Left renal pelvis (tissue), 4 donors: ENCODE measurements around the gene ZNF724. TPM values are rescaled to one million over a fixed set of nuclear protein-coding genes. Genes with fewer than 3 reads are reported as not detected.
"Not testable (repeated sequence)": the region's sequence is repeated elsewhere in the genome, so short reads cannot be mapped to it uniquely, and the experiment has no call there.

Experiments used
- DNase-seq, 4 donors: peaks; one replicate each; pipeline ENCODE4 v3.0.0-alpha.2; 2013; ENCODE audit warnings: low read depth in 4 of 4, low spot score in 3 of 4
- polyA plus RNA-seq, 4 donors: library from polyadenylated mRNA; unstranded; fragments of 120-200 nt; gene quantifications; one replicate each; pipeline ENCODE4 v1.2.1, GENCODE V29; 2013; ENCODE audit not compliant: insufficient read length in 4 of 4

The ZNF724 gene
- 1 to 10 TPM; 3.3 to 5.9 (median 4.8) TPM for polyA plus RNA-seq

DNA sequence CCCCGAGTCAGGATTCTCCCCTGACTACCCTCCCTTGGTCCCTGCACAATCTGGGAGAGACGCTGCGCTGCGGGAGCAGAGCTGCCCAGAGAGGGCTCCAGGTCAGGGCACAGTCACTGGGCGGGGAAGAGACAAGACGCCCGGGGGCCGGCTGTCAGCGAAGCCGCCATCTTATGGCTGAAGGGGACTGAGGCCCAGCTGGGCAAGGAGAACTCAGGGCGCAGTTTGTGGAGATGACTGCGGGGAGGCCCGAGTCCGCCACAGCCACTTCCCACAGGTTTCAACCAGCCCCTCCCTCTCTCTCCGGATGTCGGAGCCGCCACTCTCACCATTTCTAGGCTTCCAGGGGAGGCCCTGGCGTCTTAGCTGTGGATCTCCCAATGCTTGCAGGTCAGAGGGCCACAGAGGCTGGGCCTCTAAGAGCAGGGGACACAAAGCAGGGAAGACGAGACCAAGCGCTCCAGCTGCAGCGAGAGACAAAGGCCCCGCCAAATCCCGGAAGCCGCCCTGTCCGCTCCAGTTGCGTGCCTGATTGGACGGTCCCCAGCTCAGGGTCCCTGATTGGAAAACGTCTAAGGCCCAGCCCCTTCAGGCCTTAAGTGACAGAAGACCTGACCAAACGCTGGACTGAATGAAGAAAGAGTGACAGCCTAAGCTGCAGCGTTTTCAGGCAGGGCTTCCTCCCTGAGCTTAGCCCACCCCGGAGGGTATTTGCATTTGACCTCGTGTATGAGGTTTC is at the start of gene ZNF724:
Gene ZNF724 (minus strand): TSS at position 484 of the 739 bp plus-strand sequence. CDS start 152 bp downstream, at position 332.
- DNase-seq: peak; percentile 86 to 96 (median 90)

DNA sequence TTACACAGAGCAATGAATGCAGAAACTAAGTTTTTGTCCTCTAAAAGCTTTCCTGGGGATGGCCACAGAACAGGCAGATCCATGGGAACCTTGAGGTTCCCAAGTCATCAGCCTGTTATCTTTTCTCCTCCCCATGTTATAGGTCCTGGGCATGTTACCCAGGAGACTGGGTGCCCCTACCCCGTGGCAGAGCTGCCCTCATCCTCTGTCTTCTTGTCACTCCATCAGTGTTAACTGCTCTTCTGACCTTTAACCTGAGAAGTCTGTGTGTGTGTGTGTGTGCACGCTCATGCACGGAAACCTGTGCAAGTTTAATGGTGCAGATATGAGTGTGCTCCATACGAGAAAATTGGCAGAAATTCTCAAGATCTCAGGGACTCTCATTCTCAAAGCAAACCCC is 43.9 kb upstream of the ZNF724 start:
- no peak for DNase-seq

DNA sequence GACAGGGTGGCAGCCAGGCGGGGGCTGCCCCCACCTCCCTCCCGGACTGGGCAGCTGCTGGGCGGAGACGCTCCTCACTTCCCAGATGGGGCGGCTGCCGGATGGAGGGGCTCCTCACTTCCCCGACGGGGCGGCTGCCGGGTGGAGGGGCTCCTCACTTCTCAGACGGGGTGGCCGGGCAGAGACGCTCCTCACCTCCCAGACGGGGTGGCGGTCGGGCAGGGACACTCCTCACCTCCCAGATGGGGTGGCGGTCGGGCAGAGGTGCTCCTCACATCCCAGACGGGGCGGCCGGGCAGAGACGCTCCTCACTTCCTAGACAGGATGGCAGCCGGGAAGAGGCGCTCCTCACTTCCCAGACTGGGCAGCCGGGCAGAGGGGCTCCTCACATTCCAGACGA is 39.8 kb upstream of the ZNF724 start:
- DNase-seq: not testable (repeated sequence)

DNA sequence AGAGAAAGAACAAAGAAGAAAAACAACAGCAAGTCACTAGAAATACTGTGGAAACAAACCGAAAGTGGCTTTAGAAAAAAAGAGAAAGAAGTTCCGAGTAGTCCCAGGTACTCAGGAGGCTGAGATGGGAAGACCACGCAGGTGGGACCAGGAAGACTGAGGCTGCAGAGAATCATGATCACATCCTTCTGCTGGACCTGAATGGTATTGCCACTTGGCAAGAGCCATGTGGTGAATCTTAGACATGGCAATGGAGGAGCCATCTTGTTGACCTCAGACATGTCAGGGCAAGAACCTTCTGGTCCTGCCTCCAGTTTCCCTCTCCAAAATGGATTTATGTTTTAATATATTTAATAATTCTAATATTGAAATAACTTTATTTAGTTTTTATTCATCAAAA is 37.4 kb upstream of the ZNF724 start:
- DNase-seq: no peak

DNA sequence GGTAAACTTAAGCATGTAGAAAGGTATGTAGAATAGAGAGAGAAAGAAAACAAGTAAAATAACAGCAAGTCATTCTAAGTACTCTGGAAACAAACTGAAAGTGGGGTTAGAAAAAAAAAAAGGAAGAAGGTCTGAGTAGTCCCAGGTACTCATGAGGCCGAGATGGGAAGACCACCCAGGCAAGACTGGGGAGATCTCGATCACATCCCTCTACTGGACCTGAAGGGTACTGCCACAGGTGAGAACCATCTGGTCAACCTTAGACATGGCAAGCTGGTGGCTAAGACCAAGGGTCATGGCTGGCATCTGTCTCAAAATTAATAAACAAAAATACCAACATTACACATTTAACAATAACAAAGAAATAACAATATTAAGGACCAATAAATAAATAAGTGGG is 36.3 kb upstream of the ZNF724 start:
- DNase-seq: no peak

DNA sequence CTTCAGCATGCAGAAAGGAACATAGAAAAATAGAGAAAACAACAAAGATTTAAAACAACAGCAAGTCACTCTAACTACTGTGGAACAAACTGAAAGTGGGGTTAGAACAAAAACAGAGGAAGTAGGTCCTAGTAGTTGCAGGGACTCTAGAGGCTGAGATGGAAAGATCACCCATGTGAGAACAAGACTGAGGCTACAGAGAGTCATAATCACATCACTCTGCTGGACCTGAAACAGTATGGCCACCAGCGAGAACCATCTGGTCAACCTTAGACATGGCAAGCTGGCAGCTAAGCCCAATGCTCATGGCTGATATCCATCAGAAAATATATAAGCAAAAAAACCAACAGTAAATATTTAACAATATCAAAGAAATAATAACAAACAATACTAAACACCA is 35.8 kb upstream of the ZNF724 start:
- DNase-seq: no peak

DNA sequence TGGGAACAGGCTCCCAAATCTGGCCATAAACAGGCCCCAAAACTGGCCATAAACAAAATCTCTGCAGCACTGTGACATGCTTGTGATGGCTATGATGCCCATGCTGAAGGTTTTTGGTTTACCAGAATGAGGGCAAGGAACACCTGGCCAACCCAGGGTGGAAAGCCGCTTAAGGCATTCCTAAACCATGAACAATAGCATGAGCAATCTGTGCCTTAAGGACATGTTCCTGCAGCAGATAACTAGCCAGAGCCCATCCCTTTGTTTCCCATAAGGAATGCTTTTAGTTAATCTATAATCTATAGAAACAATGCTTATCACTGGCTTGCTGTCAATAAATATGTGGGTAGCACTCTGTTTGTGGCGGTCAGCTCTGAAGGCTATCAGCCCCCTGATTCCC is 35.1 kb upstream of the ZNF724 start:
- not testable (repeated sequence) for DNase-seq

DNA sequence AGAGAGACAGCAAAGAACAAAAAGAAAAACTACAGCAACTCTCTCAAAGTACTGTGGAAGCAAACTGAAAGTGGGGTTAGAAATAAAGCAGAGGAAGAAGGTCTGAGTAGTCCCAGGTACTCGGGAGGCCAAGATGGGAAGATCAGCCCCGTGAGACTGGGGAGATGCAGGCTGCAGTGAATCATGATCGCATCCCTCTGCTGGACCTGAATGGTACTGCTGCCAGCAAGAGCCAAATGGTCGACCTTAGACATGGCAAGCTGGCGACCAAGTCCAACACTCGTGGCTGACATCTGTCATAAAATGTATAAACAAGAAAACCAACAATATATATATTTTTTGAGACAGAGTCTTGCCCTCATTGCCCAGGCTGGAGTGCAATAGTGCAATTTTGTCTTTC is 33.7 kb upstream of the ZNF724 start:
- no peak for DNase-seq

DNA sequence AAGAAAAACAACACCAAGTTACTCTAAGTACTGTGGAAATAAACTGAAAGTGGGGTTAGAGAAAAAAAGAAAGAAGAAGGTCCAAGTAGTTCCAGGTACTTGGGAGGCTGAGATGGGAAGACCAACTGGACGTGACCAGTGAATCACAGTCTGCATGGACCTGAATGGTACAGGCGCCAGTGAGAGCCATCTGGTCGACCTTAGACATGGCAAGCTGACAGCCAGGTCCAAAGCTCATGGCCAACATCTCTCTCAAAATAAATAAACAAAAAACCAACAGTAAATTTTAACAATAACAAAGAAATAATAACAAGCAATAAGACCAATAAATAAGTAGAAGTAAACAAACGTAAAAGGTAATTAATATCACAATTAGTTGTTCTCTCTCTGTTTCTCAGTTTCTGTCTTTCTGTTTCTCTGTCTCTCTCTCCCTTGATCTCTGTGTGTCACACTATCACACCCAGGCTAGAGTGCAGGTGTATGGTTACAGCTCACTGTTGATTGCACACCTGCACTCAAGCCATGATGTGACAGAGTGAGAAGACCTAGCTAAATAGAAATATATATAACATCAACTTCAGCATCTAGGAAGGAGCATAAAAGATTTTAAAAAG is 31.6 kb upstream of the ZNF724 start:
- no peak for DNase-seq

DNA sequence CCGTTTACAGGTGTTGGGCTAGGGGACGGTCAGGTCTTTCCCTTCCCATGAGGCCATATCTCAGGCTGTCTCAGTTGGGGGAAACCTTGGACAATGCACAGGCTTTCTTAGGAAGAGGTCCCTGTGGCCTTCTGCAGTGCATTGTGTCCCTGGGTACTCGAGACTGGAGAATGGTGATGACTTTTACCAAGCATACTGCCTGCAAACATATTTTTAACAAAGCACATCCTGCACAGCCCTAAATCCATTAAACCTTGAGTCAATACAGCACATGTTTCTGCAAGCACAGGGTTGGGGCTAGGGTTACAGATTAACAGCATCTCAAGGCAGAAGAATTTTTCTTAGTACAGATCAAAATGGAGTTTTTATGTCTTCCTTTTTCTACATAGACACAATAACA is 27.9 kb upstream of the ZNF724 start:
- not testable (repeated sequence) for DNase-seq

DNA sequence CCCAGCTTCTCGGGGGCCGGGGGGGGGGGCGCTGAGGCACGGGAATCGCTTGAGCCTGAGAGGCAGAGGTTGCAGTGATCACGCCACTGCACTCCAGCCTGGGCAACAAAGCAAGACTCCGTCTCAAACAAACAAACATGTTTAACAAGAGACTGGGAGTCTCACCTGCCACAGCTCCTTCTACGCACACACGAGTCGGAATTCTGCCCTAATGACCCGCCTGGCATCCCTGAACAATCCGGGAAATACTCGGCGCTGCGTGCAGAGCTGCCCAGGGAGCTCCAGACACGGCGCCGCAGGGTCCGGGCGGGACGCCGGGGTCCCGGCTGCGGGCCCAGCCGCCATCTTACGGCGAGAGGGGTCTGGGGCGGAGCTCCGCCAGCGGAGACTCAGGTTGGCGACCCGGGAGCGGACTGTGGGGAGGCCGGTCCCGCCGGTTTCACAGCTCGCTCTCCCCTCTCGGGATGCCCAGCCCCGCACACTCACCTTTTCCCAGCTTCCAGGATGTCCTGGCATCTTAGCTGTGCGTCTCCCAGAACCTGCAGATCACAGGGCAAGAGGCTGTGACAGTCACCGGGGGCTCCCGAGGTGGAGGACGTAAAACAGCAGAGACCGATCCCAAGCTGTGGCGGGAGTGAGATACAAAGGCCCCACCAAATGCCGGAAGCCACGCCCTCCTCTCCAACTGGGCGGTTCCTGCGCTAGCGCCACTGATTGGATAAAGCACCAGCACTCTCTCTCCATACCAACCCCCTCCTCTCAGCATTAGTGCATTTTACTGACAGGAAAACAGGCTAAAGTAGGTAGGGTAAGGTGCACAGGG is 23.6 kb upstream of the ZNF724 start:
- peak; percentile 81 to 88 (median 86) for DNase-seq

DNA sequence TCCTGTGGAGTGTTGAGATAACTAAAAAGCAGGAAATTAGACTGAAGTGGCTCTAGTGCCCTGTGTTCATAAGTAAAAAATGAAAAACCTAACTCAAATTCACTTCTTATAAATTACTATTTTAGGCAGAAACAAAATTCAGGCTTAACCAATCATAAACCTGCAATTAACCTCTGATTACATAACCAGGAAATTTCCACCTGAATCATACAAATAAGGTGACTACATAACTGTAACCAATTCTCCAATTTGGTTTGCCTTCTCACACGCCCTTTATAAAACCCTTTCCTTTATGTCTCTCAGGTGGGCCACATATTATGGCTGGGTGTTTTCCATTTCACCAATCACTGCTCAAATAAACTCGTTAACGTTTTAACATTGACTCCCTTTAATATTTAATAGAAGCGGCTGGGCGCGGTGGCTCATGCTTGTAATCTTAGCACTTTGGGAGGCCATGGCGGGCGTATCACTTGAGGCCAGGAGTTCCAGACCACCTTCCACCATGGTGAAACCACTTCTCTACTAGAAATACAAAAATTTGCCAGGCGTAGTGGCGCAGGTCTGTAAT is 22.9 kb upstream of the ZNF724 start:
- no peak for DNase-seq

DNA sequence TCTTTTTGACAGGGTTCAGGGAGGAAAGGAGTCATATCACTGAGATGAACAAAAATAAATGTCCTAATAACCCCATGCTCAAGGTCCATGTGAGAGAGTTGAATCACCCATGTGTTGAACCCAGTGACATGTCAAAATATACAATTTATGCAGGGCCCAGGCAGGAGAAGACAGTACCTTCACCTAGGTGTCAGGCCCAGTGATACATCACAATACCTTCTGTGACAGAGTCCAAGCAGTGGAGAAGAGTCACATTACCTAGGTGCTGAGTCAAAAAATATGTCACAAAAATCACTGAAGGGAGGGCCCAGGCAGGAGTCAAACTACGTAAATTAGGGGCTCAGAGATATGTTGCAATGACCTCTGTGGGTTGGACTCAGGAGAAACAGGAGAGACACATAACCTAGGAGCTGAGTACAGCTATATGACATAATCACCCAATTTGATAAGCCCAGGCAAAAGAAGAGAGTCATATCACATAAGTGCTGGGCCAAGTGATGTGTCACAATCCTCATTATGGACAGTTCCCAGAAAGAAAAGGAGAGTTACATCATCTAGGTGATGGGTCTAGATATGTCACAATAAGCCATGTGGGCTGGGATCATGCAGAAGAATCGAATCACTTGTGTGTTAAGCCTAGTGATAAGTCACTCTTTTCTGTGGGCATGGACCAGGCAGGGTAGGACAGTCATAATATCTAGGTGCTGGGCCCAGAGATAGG is 13.8 kb upstream of the ZNF724 start:
- no peak for DNase-seq

DNA sequence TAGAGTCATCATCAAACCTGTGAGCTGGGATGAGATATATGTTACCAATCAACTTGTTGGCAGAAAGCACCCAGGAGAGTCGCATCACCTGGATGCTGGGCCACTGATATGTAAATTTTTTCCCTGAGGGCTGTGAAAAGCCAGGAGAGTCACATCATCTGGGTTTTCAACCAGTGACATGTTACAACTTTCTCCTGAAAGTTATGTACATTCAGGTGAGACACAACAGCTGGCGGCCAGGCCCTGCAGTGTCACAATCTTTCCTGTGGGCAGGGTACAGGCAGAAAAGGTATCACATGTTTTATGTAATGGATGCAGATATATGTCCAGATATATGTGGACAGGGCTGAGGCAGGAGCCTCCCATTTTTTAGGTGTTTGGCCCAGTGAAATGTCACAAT is 13.2 kb upstream of the ZNF724 start:
- DNase-seq: no peak

DNA sequence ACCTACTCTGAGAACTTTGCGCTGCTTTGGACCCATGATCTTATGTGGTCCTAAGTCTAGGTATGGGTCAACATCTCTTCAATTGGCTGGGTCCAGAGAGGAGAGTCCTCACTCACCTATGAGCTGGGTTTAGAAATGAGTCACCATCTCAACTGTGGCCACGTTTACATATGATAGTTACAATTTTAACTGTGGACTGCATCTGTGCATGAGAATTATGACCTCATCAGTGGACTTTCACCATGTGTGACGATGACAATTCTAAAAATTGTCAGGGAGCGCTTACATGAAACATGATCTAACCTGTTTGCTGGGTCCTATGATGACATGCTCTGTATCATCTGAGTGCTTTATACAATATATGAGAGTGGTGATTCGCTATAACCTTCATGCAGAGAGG is 12.7 kb upstream of the ZNF724 start:
- no peak for DNase-seq

DNA sequence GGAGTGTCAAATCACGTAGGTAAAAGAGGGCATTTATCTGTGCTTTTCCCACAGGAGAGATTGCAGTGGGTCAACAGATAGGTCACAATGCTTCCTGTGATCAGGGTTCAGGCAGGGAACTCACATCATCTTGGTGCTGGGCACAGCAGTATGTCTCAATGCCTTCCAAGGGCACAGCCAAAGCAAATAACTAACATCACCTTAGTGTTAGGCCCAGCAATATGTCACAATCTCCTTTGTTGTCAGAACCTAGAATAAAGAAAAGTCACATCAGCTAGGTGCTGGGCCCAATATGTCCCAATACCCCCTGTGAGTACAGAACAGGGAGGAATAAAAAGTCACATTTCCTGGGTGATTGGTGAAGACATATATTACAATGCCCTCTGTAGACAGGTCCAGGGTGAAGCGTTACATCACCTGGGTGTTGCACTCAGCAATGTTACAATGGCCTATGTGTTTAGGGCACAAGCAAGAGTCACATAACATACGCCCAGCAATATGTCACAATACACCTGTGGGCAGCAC is 11.4 kb upstream of the ZNF724 start:
- no peak for DNase-seq

DNA sequence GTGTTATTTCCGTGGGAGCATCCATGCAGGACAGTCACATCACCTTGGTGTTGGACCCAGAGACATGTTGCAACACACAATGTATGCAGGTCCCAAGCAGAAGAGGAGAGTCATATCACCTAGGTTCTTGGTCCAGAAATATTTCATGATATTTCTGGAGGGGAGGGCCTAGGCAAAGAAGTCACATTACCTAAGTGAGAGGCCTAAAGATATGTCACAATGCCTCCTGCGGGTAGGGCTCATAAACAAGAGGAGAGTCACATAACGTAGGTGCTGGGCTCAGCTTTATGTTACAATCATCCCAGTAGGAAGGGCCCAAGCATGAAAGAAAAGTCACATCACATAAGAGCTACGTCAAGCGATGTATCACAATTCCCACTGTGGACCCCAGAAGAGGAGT is 10.8 kb upstream of the ZNF724 start:
- DNase-seq: no peak

DNA sequence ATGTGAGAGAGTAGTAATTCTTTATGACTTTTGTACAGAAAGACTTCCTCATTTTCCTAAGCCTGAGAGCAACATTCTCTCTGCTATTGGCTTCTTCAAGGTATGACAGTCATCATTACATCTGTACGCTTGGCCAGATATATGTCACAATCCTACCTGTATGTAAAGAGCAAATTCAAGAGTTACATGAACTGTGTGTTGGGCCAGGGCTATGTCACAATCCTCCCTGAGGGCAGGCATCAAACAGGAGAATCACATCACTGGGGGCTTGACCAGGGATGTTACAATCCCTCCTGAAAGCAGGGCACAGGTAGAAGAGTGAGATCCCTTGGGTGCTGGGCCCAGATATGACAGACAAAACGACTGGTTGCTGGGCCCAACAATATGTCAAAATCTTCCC is 9.8 kb upstream of the ZNF724 start:
- no peak for DNase-seq

DNA sequence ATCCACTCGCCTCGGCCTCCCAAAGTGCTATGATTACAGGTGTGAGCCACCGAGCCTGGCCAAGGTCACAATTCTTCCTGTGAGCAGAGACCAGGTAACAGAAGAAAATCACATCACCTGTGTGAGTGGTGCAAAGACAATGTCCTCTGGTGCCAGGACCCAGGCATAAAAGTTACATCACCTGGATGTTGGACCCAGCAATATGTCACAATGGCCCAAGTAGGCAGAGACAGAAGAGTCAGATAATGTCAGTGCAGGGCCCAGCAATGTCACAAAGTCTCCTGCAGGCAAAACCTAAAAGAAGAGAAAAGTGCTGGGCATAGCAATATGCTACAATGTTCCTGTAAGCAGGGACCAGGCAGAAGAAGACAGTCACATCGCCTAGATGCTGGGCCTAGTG is 5.5 kb upstream of the ZNF724 start:
- DNase-seq: no peak

DNA sequence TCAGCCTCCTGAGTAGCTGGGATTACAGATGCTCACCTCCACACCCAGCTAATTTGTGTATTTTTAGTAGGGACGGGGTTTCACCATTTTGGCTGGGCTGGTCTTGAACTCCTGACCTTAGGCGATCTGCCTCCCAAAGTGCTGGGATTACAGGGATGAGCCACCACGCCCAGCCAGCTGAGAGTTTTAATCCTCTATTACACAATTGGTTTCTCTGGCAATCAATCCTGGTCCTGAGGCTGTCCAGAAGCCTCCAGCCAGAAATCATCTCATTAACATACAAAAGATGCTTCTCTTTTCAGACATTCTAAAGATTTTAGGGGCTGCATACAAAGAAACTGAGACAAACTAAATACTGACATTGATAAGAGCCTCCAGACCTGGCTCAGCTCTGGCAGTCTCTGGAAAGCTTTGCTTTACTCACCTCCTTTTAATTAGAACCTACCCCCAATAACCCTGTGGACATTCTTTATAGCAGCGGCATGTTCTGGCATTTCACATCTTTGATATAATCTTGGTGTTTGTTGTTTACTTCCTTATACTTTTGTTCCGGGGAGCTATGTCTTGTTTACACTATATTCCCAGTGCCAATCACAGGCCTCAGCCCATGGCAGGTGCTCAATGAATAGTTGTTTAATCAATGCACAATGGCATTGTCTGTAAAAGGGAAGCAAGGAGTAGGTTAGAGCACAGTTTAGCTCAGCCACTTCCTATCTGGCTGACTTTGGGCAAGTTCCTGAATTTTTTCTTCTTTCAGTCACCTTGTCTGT is 4.1 kb upstream of the ZNF724 start:
- DNase-seq: no peak
